Measurements from ENCODE around the gene LRRC46.

DNA sequence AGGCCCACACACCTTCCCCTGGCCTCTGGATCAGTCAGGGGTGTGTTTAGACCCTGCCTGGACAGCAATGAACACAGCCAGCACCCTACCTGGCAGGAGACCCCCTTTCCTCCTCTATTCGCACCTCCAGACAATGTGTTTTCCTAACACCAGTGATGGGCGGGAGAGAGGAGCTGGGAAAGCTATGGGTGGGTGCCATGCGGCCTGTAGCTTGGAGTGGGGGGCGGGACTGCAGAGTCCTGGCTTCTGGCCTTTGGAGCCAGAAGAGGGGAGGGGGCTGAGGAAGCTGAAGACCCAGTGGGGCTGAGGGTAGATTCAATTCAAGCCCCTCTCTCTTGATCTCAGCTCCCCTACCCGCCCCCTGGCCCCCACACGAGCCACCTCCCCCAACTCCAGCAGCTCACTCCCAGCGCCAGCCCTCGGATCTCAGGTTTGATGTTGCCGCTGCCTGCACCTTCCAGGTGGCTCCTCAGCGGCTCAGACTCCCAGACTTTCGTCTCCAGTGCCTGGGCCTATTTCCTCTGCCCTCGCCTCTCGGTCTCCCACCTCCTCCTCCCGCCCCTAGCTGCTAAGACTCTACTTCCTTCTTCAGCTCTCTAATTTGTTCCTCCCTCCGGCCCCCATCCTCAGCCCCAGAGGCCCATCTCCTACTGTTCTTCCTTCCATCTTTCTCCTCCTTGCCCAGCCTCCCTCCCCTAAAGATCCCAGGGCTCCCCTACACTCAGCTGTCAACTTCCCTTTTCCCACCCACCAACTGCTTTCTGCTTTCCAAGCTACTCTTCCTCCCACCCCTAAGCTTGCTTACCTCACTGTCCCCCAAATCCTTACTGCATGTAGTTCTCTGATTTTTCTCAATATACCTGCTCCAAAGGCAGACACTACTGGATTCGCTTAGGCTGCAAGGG, 26.3 kb downstream of the LRRC46 start:
- TF ChIP-seq, protein P1, sequence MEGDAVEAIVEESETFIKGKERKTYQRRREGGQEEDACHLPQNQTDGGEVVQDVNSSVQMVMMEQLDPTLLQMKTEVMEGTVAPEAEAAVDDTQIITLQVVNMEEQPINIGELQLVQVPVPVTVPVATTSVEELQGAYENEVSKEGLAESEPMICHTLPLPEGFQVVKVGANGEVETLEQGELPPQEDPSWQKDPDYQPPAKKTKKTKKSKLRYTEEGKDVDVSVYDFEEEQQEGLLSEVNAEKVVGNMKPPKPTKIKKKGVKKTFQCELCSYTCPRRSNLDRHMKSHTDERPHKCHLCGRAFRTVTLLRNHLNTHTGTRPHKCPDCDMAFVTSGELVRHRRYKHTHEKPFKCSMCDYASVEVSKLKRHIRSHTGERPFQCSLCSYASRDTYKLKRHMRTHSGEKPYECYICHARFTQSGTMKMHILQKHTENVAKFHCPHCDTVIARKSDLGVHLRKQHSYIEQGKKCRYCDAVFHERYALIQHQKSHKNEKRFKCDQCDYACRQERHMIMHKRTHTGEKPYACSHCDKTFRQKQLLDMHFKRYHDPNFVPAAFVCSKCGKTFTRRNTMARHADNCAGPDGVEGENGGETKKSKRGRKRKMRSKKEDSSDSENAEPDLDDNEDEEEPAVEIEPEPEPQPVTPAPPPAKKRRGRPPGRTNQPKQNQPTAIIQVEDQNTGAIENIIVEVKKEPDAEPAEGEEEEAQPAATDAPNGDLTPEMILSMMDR (IDR thresholded peaks at IDR 0.05; ENCODE audit: low read depth, low read length) = no peak
- TF ChIP-seq POLR2A (IDR thresholded peaks at IDR 0.05; ENCODE audit: extremely low read depth, insufficient read length) = no peak
- TF ChIP-seq, protein P2, sequence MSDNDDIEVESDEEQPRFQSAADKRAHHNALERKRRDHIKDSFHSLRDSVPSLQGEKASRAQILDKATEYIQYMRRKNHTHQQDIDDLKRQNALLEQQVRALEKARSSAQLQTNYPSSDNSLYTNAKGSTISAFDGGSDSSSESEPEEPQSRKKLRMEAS (IDR thresholded peaks at IDR 0.05; ENCODE audit: low read depth, low read length) = no peak

Data from NB4 (cell line).